HFFc6 (cell line): ENCODE results near the gene SEC11A. TPM values are rescaled to one million over a fixed set of nuclear protein-coding genes. Genes with fewer than 3 reads are reported as not detected.
A peak's percentile ranks its signal among the peaks of the same experiment; 100 is the strongest.
"Not testable (repeated sequence)": the region's sequence is repeated elsewhere in the genome, so short reads cannot be mapped to it uniquely, and the experiment has no call there.

Experiments used
- DNase-seq: peaks from one replicate; pipeline ENCODE4 v3.0.0-alpha.2; 2018
- H3K27ac Mint-ChIP-seq: 2 replicates; pipeline ENCODE4 v1.8.0; 2020; ENCODE audit warnings: mild to moderate bottlenecking, mixed read lengths
- H3K27me3 Mint-ChIP-seq: 2 replicates; pipeline ENCODE4 v1.8.0; 2021; ENCODE audit warnings: mild to moderate bottlenecking, moderate library complexity, mixed read lengths; ENCODE audit not compliant: insufficient read depth
- H3K36me3 Mint-ChIP-seq: 2 replicates; pipeline ENCODE4 v1.8.0; 2021; ENCODE audit warnings: low read depth, mixed read lengths
- H3K4me1 Mint-ChIP-seq: 2 replicates; pipeline ENCODE4 v1.8.0; 2020; ENCODE audit warnings: low read depth, mixed read lengths
- H3K4me3 Mint-ChIP-seq: 2 replicates; pipeline ENCODE4 v1.8.0; 2020; ENCODE audit warnings: mild to moderate bottlenecking, moderate library complexity, mixed read lengths
- H3K9me3 Mint-ChIP-seq: 2 replicates; pipeline ENCODE4 v1.8.0; 2020; ENCODE audit warnings: mild to moderate bottlenecking, mixed read lengths
- total RNA-seq, 6 experiments: library from RNA; stranded (reverse); fragmentation: NEBNext Ultra II Directional; extraction: Animal tissue kit (Norgen Biotek cat#: 25700); gene quantifications; 2 replicates in 1 of 6; 3 replicates in 5 of 6; pipeline ENCODE4 v1.2.3, GENCODE V29; 2021
- TF ChIP-seq, protein P1 (sequence below): fragments of 200-600 bp; sonication (generic); IDR thresholded peaks from 2 replicates; pipeline ENCODE4 v1.5.0; 2021; ENCODE audit warnings: antibody characterized with exemption, mild to moderate bottlenecking

SEC11A gene
- total RNA-seq, 6 experiments from 2014 or later: 203 to 230 (median 221) TPM

DNA sequence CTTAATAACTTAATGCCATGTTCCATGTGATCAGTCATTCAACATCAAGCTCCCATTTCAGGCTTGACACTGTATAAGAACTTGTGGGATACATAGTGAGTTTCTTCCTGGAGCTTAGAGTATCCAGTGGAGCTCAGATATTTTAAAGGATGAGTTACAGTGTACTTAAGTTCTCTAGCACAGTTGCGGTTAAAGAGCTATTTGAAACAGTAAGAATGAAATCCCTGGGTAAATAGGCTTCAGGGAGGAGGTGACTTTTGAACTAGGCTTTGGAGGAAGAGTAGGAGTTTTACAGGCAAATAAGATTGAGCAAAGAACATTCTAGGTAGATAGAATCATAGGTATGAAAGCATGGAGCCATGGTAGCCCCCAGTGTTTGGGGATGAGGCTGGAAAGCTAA, 36.3 kb upstream of the SEC11A start:
- Mint-ChIP-seq H3K4me1 (peaks cover 64% of the 10 kb centered on the region), H3K4me3 (peak overlapping the region; percentile 73), H3K9me3 (no peaks in the 10 kb centered on the region), H3K27me3 (peaks cover 2% of the 10 kb centered on the region; the same call in 1 of the 2 replicates), H3K36me3 (peaks cover 13% of the 10 kb centered on the region), H3K27ac (peak overlapping the region; percentile 81)
- TF ChIP-seq, protein P1, sequence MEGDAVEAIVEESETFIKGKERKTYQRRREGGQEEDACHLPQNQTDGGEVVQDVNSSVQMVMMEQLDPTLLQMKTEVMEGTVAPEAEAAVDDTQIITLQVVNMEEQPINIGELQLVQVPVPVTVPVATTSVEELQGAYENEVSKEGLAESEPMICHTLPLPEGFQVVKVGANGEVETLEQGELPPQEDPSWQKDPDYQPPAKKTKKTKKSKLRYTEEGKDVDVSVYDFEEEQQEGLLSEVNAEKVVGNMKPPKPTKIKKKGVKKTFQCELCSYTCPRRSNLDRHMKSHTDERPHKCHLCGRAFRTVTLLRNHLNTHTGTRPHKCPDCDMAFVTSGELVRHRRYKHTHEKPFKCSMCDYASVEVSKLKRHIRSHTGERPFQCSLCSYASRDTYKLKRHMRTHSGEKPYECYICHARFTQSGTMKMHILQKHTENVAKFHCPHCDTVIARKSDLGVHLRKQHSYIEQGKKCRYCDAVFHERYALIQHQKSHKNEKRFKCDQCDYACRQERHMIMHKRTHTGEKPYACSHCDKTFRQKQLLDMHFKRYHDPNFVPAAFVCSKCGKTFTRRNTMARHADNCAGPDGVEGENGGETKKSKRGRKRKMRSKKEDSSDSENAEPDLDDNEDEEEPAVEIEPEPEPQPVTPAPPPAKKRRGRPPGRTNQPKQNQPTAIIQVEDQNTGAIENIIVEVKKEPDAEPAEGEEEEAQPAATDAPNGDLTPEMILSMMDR: no peak
- DNase-seq: no peak

DNA sequence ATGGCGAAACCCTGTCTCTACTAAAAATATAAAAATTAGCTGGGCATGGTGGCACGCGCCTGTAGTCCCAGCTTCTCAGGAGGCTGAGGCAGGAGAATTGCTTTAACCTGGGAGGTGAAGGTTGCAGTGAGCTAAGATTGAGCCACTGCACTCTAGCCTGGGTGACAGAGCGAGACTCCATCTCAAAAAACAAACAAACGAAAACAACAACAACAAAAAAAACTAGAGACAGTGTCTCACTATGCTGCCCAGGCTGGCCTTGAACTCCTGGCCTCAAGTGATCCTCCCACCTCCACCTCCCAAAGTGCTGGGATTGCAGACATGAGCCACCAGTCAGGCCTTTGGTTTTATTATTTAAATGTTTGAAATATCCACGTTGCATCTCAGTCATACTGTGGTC, 35.8 kb upstream of the SEC11A start:
- Mint-ChIP-seq H3K36me3 (peaks cover 13% of the 10 kb centered on the region), H3K4me3 (peak overlapping the region; percentile 73; the same call in 1 of the 2 replicates), H3K4me1 (peaks cover 65% of the 10 kb centered on the region), H3K27ac (peak overlapping the region; percentile 81; the same call in 1 of the 2 replicates)
- not testable (repeated sequence) for H3K9me3 Mint-ChIP-seq, DNase-seq, H3K27me3 Mint-ChIP-seq

DNA sequence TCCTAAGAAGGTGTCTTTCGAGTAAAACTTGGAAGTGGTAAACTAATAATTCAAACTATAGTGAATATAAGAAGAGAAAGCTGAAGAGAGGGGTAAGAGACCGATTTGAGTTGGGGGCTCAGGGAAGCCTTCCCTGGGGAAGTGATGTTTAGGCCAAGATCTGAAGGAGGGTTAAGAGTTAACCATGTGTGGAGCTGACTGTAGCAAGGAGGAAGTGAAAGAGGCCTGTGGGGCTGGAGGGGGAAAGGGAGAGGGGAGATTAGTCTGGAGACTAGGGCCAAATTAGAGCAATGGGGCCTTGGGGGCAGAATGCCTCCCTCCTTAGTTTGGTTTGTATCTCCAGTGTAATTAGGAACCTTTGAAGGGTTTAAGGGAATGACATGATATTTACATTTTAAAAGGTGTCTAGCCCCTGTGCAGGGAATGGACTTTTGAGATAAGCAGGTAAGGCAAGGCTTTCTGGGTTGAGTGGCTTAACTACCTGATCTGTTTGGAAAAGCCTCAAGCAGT, 34.7 kb upstream of the SEC11A start:
- no peaks in the 10 kb centered on the region for H3K9me3 Mint-ChIP-seq
- peak overlapping the region; percentile 98 for H3K4me3 Mint-ChIP-seq
- TF ChIP-seq, protein P1: no peak
- peaks cover 57% of the 10 kb centered on the region for H3K4me1 Mint-ChIP-seq
- H3K27ac Mint-ChIP-seq: peak overlapping the region; percentile 51
- H3K36me3 Mint-ChIP-seq: peaks cover 13% of the 10 kb centered on the region; the same call in 1 of the 2 replicates
- no peaks in the 10 kb centered on the region for H3K27me3 Mint-ChIP-seq
- DNase-seq: no peak

DNA sequence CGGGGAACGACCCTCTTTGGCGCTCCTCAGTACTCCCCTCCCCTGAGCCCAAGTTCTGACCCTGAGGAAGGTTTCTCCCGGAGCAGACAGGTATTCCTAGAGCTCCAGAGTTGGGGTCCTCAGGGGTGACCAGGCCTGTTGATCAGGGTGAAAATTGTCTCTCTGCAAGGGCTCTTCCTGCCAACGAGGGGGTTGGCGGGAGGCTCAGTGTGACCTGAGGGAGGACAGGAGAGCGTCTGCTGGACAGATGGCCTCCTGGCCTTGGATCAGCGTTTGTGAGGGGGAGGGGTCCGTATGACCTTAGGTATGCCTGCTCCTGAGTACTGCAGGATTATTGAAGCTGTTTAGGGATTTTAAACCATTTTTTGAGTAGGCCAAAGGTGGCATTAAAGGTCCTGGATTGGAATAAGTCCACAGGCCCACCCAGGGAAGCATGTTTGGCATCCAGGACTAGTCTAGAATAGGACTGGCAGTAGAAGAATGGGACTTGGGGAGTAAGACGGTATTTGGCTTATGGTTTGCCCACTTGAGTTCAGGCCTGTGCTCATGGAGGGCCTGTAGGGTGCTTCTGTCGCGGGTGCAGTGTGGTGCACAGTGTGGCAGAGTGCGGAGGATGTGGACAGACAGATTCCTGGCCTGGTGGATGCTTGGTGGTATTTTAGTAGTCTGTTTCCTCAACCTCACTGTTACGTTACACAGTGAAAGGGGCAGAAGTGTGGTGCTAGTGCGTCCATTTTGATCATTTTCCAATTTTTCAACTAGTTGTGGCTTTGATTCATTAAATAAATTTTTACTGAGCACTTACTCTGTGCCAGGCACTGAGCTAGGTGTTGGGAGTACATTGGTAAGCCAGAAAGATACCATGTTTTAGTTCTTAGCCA, 33.4 kb upstream of the SEC11A start:
- peak overlapping the region; percentile 98 for H3K4me3 Mint-ChIP-seq
- H3K9me3 Mint-ChIP-seq: no peaks in the 10 kb centered on the region
- TF ChIP-seq, protein P1: no peak; the same call in 1 of the 2 replicates
- no peaks in the 10 kb centered on the region for H3K27me3 Mint-ChIP-seq
- peaks cover 13% of the 10 kb centered on the region; the same call in 1 of the 2 replicates for H3K36me3 Mint-ChIP-seq
- peaks cover 57% of the 10 kb centered on the region for H3K4me1 Mint-ChIP-seq
- DNase-seq: no peak
- peak overlapping the region; percentile 87 for H3K27ac Mint-ChIP-seq

DNA sequence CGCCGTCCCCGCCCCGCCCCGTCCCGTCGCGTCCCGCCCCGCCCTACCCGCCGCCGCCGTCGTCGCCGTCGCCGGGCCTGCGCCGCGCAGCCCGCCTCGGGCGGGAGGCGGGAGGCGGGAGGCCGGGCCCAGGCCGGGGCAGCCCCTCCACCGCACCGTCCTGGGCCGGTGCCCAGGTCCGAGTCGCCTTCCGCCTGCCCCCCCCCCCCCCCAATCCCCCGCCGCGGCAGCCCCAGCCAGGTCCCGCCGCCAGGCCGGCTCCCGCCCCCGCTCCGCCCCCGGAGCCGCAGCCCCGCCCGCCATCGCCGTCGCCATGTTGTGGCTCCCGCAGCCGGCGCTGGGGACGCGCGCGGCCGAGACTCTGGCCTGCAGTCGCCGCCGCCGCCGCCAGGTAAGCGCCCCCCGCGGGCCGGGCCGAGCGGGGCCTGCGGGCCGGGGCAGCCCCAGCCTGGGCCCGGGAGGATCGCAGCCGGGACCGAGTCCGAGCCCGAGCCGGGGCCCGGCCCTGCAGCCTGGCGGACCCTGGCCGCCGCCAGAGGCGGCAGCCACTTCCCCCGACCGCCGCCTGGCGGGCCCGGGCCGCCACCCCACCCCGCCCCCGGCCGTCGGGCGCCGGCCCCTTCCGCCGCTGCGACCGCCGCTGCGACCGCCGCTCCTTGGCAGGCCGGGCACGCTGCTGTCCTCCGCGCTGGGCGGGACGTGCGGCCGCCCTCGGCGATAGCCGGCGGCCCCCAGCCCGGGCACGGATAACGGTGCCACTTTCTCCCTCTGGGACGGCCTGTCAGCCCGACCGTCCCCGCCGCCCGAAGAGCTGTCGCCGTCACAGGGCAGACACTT, 32.6 kb upstream of the SEC11A start, which contains the start of gene ZNF592:
TSS of gene ZNF592 (plus strand) at position 319 of the 837 bp plus-strand sequence. CDS start 34,084 bp downstream, outside the sequence.
- no peaks in the 10 kb centered on the region for H3K27me3 Mint-ChIP-seq
- peak within 1 kb of the TSS; percentile 96 for H3K27ac Mint-ChIP-seq
- H3K9me3 Mint-ChIP-seq: no peaks in the 10 kb centered on the region
- peak; percentile 58 for DNase-seq
- H3K4me3 Mint-ChIP-seq: peak within 1 kb of the TSS; percentile 98
- H3K36me3 Mint-ChIP-seq: peaks cover 13% of the 10 kb centered on the region; the same call in 1 of the 2 replicates
- TF ChIP-seq, protein P1: no peak
- peaks cover 52% of the 10 kb centered on the region for H3K4me1 Mint-ChIP-seq
